Subcutaneous adipose tissue (tissue), 4 donors: ENCODE data around the gene CD38. TPM values are rescaled to one million over a fixed set of nuclear protein-coding genes. Genes with fewer than 3 reads are reported as not detected.

Experiments used
- total RNA-seq, 4 donors: library from RNA; depleted of rRNA; stranded (reverse); fragments of >200 nt; gene quantifications; one replicate each; pipeline ENCODE4 v1.1.0, GENCODE V29; 2016
- TF ChIP-seq, protein P1 (sequence below): fragments of 450-650 bp; IDR thresholded peaks from one replicate; pipeline ENCODE4 v1.5.1; 2016; ENCODE audit warnings: low read depth, mild to moderate bottlenecking, control low read depth, antibody characterized with exemption, moderate library complexity

CD38 gene
- total RNA-seq, 4 donors from 2014 or later, result 10.2 to 42.1 (median 15.4) TPM

DNA sequence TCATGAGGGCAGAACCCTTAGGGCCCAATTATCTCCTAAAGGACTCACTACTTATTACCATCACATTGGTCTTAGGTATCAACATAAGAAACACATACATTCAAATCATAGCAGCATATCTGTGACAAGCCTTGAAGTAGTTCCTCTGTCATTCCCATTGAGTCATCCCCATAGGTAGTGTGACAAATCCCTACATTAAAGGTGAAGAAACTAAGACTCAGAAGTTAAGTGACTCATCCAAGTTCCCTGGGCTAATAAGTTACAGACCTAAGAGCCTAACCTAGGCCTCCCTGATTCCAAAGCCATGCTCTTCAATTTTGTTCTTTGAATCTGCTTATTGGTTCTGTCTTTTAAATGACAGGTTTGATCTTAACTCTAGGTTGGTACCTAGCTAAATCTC lies 58.2 kb downstream of the CD38 start:
- TF ChIP-seq, protein P1, sequence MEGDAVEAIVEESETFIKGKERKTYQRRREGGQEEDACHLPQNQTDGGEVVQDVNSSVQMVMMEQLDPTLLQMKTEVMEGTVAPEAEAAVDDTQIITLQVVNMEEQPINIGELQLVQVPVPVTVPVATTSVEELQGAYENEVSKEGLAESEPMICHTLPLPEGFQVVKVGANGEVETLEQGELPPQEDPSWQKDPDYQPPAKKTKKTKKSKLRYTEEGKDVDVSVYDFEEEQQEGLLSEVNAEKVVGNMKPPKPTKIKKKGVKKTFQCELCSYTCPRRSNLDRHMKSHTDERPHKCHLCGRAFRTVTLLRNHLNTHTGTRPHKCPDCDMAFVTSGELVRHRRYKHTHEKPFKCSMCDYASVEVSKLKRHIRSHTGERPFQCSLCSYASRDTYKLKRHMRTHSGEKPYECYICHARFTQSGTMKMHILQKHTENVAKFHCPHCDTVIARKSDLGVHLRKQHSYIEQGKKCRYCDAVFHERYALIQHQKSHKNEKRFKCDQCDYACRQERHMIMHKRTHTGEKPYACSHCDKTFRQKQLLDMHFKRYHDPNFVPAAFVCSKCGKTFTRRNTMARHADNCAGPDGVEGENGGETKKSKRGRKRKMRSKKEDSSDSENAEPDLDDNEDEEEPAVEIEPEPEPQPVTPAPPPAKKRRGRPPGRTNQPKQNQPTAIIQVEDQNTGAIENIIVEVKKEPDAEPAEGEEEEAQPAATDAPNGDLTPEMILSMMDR, result no peak

- TF ChIP-seq, protein P1, result no peak
Observed at GRCh38 chr4:15837591-15837990, 59.5 kb downstream of the CD38 start.

GRCh38 chr4:15847746-15848145 lies 69.6 kb downstream of the CD38 start:
- TF ChIP-seq, protein P1, result no peak

GRCh38 chr4:15848191-15848842 lies 70.2 kb downstream of the CD38 start:
- TF ChIP-seq, protein P1, result no peak

GRCh38 chr4:15851969-15852368 lies 73.8 kb downstream of the CD38 start:
- TF ChIP-seq, protein P1, result no peak

DNA sequence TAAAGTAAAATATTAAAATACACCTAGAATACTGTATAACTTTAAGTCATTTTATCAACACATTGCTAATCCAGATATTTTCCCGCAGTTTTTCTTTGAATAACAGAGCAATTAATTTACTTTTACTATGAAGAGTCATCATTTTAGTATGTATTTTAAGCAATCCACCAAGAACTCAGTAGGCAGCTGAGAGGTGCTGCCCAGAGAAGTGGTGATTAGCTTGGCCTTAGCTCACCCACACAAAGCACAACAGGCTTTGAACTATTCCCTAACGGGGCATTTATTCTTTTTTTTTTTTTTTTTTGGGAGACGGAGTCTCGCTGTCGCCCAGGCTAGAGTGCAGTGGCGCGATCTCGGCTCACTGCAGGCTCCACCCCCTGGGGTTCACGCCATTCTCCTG lies 74.4 kb downstream of the CD38 start:
- TF ChIP-seq, protein P1, result no peak

GRCh38 chr4:15853345-15853744 lies 75.2 kb downstream of the CD38 start:
- TF ChIP-seq, protein P1, result no peak
